Left ventricle myocardium inferior (tissue), 1 donor: Measurements from ENCODE around the gene CCSER1. TPM values are rescaled to one million over a fixed set of nuclear protein-coding genes. Genes with fewer than 3 reads are reported as not detected.

ENCODE experiments used
- DNase-seq: peaks from one replicate; pipeline ENCODE4 v3.0.0-alpha.2; 2020
- H3K27ac ChIP-seq: fragments of 200-600 bp; replicated peaks from 2 replicates; pipeline ENCODE4 v1.8.0; 2021
- H3K27me3 ChIP-seq: fragments of 200-600 bp; 2 replicates; pipeline ENCODE4 v1.8.0; 2021; ENCODE audit warnings: low read depth
- H3K36me3 ChIP-seq: fragments of 200-600 bp; 2 replicates; pipeline ENCODE4 v1.8.0; 2021
- H3K4me1 ChIP-seq: fragments of 200-600 bp; 2 replicates; pipeline ENCODE4 v1.8.0; 2021
- H3K4me3 ChIP-seq: fragments of 200-600 bp; 2 replicates; pipeline ENCODE4 v1.8.0; 2021; ENCODE audit warnings: mild to moderate bottlenecking, moderate library complexity
- H3K9me3 ChIP-seq: fragments of 200-600 bp; replicated peaks from 2 replicates; pipeline ENCODE4 v1.8.0; 2021
- CTCF ChIP-seq: fragments of 200-600 bp; IDR thresholded peaks from 2 replicates; pipeline ENCODE4 v1.8.0; 2021; ENCODE audit warnings: antibody characterized with exemption, mild to moderate bottlenecking, borderline replicate concordance
- intact Hi-C: fragments of 100-400 bp; cut with micrococcal nuclease; formaldehyde crosslinking; loops from one replicate; pipeline ENCODE4 v1.11.0; 2022
- total RNA-seq: library from RNA; stranded (reverse); fragmentation: NEBNext Ultra II Directional; extraction: Animal tissue kit (Norgen Biotek cat#: 25700); gene quantifications from one replicate; pipeline ENCODE4 v1.2.1, GENCODE V29; 2021
- donor health status: DM: no; HTN: yes; CAD: no; lungs with severe emphysema.

CCSER1 gene
- total RNA-seq, 1 donor from 2014 or later: 13.2 TPM

GRCh38 chr4:90103991-90104390 is 23.2 kb upstream of the CCSER1 start:
- Histone ChIP-seq H3K4me3 (no peak overlapping the region), H3K27me3 (peaks cover 4% of the 10 kb centered on the region)
- no peak for TF ChIP-seq CTCF

GRCh38 chr4:90105274-90105673 is 21.9 kb upstream of the CCSER1 start:
- H3K4me3 ChIP-seq: no peak overlapping the region
- H3K27me3 ChIP-seq: peaks cover 4% of the 10 kb centered on the region
- TF ChIP-seq CTCF: no peak
- H3K4me1 ChIP-seq: no peaks in the 10 kb centered on the region
- no peaks in the 10 kb centered on the region for H3K9me3 ChIP-seq
- H3K36me3 ChIP-seq: no peaks in the 10 kb centered on the region
- DNase-seq: no peak
- H3K27ac ChIP-seq: no peak overlapping the region
- intact Hi-C loops: no loop called here

More at GRCh38 chr4:90103991-90104390, 23.2 kb upstream of the CCSER1 start:
- intact Hi-C loops: no loop called here
- H3K36me3 ChIP-seq: no peaks in the 10 kb centered on the region
- DNase-seq: no peak
- H3K9me3 ChIP-seq: no peaks in the 10 kb centered on the region
- H3K4me1 ChIP-seq: no peaks in the 10 kb centered on the region
- no peak overlapping the region for H3K27ac ChIP-seq

GRCh38 chr4:90112715-90113114 is 14.5 kb upstream of the CCSER1 start:
- no peak for DNase-seq
- no peak for TF ChIP-seq CTCF
- intact Hi-C loops: no loop called here

GRCh38 chr4:90113881-90114457 is 13.2 kb upstream of the CCSER1 start:
- DNase-seq: no peak
- H3K27me3 ChIP-seq: no peaks in the 10 kb centered on the region
- no peak overlapping the region for H3K27ac ChIP-seq
- intact Hi-C loops: no loop called here
- no peak for TF ChIP-seq CTCF
- H3K4me3 ChIP-seq: no peak overlapping the region
- no peaks in the 10 kb centered on the region for H3K4me1 ChIP-seq
- no peaks in the 10 kb centered on the region for H3K36me3 ChIP-seq
- H3K9me3 ChIP-seq: no peaks in the 10 kb centered on the region

More at GRCh38 chr4:90112715-90113114, 14.5 kb upstream of the CCSER1 start:
- Histone ChIP-seq H3K27ac (no peak overlapping the region), H3K4me3 (no peak overlapping the region), H3K9me3 (no peaks in the 10 kb centered on the region), H3K36me3 (no peaks in the 10 kb centered on the region), H3K4me1 (no peaks in the 10 kb centered on the region), H3K27me3 (no peaks in the 10 kb centered on the region)

GRCh38 chr4:90118527-90119195 is 8.5 kb upstream of the CCSER1 start:
- H3K27me3 ChIP-seq: no peaks in the 10 kb centered on the region
- H3K9me3 ChIP-seq: no peaks in the 10 kb centered on the region
- no peak overlapping the region for H3K4me3 ChIP-seq
- intact Hi-C loops: no loop called here
- no peaks in the 10 kb centered on the region for H3K36me3 ChIP-seq
- no peak for DNase-seq
- no peak overlapping the region for H3K27ac ChIP-seq
- H3K4me1 ChIP-seq: no peaks in the 10 kb centered on the region
- TF ChIP-seq CTCF: no peak
